Stimulated activated CD8-positive, alpha-beta memory T cell treated with anti-CD3 and anti-CD28 coated beads, Interleukin-4, amount 100 ng/mL, for 4 hours (primary cell): ENCODE measurements around the gene LRRC4.

Source experiments
- DNase-seq, 2 donors: peaks; one replicate each; pipeline ENCODE4 v3.0.0-alpha.2; 2020; ENCODE audit warnings: low read depth in 2 of 2, low spot score in 1 of 2

LRRC4 gene

GRCh38 chr7:127979728-127980126, 51.5 kb downstream of the LRRC4 start:
- DNase-seq, result no peak

- no peak for DNase-seq
Measured at GRCh38 chr7:127979113-127979727, 52.0 kb downstream of the LRRC4 start.

DNA sequence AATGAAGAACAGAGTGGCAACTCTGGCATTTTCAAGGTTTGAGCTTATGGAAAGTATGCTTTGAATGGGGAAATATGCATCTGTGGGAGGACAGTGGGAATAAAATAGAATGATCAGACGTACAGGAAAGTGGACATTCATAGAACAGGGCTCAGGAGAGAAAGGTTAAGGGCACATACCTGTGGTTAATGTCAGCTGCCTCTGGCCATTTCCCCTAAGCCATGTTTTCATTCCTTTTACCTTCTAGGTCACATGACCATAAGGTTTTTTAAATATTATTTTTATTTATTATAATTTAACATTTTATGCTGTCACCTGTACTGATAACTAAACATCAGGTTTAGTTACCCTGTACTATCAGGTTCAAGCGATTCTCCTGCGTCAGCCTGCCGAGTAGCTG, 52.8 kb downstream of the LRRC4 start:
- no peak for DNase-seq
